Mesothelial cell of epicardium (in vitro differentiated cells): ENCODE results near the gene FOS. TPM values are rescaled to one million over a fixed set of nuclear protein-coding genes. Genes with fewer than 3 reads are reported as not detected.

ENCODE experiments used
- DNase-seq, 2 experiments: peaks; one replicate each; pipeline ENCODE4 v3.0.0; 2021; ENCODE audit warnings: low spot score in 2 of 2; ENCODE audit not compliant: unreplicated experiment in 2 of 2
- H3K27ac Mint-ChIP-seq: 2 replicates; pipeline ENCODE4 v1.8.0; 2021; ENCODE audit warnings: mixed read lengths
- H3K27me3 Mint-ChIP-seq: 2 replicates; pipeline ENCODE4 v1.8.0; 2021; ENCODE audit warnings: low read depth, mixed read lengths
- H3K36me3 Mint-ChIP-seq: 2 replicates; pipeline ENCODE4 v1.8.0; 2021; ENCODE audit warnings: mixed read lengths
- H3K4me1 Mint-ChIP-seq: 2 replicates; pipeline ENCODE4 v1.8.0; 2021; ENCODE audit warnings: mixed read lengths
- H3K4me3 Mint-ChIP-seq: 2 replicates; pipeline ENCODE4 v1.8.0; 2021; ENCODE audit warnings: mild to moderate bottlenecking, moderate library complexity, mixed read lengths
- H3K9me3 Mint-ChIP-seq: 2 replicates; pipeline ENCODE4 v1.8.0; 2021; ENCODE audit warnings: mixed read lengths
- total RNA-seq: library from RNA; stranded (reverse); gene quantifications from 3 replicates; pipeline ENCODE4 v1.2.1, GENCODE V29; 2021
- TF ChIP-seq, protein P1 (sequence below): fragments of 200-600 bp; sonication (generic); IDR thresholded peaks from one replicate; pipeline ENCODE4 v1.5.0; 2021; ENCODE audit warnings: antibody characterized with exemption; ENCODE audit not compliant: unreplicated experiment

Gene FOS
- total RNA-seq, 1 donor from 2014 or later, result 789 TPM

DNA sequence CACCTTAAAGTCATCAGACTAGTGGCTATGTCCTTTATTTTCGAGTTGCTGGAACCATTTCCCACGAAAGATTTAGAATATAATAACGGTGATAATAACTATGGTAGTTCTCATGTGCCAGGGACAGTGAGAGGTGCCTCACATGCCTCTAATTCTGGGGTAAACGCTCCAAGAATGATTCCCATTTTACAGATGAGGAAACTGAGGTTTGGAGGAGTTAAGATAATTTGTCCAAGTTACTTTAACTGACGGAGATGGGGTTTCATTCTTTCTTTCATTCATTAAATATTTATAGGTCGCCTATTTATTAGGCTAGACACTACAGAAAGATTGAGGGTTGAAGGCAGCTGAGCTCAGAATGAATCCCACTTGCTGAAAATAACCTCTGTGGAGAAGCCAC lies 30.7 kb upstream of the FOS start:
- Mint-ChIP-seq H3K9me3 (no peaks in the 10 kb centered on the region), H3K27me3 (no peaks in the 10 kb centered on the region), H3K4me1 (peaks cover 6% of the 10 kb centered on the region), H3K36me3 (no peaks in the 10 kb centered on the region), H3K4me3 (no peak overlapping the region), H3K27ac (no peak overlapping the region)
- TF ChIP-seq, protein P1, sequence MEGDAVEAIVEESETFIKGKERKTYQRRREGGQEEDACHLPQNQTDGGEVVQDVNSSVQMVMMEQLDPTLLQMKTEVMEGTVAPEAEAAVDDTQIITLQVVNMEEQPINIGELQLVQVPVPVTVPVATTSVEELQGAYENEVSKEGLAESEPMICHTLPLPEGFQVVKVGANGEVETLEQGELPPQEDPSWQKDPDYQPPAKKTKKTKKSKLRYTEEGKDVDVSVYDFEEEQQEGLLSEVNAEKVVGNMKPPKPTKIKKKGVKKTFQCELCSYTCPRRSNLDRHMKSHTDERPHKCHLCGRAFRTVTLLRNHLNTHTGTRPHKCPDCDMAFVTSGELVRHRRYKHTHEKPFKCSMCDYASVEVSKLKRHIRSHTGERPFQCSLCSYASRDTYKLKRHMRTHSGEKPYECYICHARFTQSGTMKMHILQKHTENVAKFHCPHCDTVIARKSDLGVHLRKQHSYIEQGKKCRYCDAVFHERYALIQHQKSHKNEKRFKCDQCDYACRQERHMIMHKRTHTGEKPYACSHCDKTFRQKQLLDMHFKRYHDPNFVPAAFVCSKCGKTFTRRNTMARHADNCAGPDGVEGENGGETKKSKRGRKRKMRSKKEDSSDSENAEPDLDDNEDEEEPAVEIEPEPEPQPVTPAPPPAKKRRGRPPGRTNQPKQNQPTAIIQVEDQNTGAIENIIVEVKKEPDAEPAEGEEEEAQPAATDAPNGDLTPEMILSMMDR, result no peak
- DNase-seq, result no peak

DNA sequence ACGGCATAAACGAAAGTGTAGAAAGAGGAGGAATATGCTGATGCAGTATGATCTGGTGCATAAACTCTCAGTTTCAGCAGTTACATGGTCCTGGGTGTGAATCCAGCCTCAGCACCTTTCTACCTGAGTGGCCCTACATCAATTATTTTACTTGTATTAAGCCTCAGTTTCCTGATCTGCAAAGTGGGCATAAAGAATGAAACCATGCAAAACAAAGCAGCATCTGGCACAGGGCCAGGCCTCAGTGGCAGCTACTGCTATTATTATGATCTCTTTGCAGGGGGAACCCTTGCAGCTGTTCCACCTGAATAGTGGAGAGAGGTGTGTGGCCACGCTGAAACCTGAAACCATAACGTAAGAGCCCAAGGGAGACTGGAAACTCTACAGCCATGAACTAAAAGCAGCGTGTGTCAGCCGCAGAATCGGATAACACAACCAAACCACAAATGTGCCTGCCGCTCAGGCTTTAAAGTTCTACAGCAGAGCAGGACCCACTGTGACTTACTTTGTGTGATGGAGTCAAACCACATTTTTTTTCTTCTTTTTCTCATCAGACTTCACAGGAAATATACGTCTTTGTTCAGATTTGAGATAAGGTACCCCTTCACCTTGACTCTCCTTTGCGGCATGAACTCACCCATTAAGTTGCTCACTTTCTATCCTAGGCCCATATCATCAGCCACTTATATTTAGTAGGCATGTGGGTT lies 29.2 kb upstream of the FOS start:
- peak overlapping the region; percentile 57 for H3K27ac Mint-ChIP-seq
- no peak for DNase-seq

DNA sequence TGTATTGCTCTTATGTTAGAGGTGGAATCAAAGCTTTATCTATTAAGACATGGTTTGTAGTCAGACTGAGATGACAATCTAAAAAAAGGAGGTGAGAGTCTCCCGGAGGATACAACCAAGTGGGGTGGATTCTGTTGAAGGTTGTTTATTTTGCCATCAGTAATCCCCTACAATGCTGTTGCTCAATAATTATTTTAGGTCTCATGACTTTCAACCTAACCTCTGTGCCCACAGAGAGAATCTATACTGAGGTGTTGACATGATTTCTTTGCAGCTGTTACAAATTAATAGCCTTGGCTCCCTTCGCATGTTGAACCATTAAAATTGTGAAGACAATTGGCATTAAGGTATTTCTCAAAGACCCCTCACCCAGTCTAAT lies 28.7 kb upstream of the FOS start:
- H3K4me1 Mint-ChIP-seq, result peaks cover 16% of the 10 kb centered on the region
- H3K27me3 Mint-ChIP-seq, result no peaks in the 10 kb centered on the region
- no peaks in the 10 kb centered on the region for H3K9me3 Mint-ChIP-seq
- TF ChIP-seq, protein P1, result no peak
- DNase-seq, result no peak
- H3K27ac Mint-ChIP-seq, result peak overlapping the region; percentile 57
- H3K36me3 Mint-ChIP-seq, result no peaks in the 10 kb centered on the region
- no peak overlapping the region for H3K4me3 Mint-ChIP-seq

More for the DNA sequence above, 29.2 kb upstream of the FOS start:
- no peaks in the 10 kb centered on the region for H3K9me3 Mint-ChIP-seq
- H3K27me3 Mint-ChIP-seq, result no peaks in the 10 kb centered on the region
- H3K36me3 Mint-ChIP-seq, result no peaks in the 10 kb centered on the region
- TF ChIP-seq, protein P1, result no peak
- H3K4me3 Mint-ChIP-seq, result no peak overlapping the region
- peaks cover 11% of the 10 kb centered on the region for H3K4me1 Mint-ChIP-seq

DNA sequence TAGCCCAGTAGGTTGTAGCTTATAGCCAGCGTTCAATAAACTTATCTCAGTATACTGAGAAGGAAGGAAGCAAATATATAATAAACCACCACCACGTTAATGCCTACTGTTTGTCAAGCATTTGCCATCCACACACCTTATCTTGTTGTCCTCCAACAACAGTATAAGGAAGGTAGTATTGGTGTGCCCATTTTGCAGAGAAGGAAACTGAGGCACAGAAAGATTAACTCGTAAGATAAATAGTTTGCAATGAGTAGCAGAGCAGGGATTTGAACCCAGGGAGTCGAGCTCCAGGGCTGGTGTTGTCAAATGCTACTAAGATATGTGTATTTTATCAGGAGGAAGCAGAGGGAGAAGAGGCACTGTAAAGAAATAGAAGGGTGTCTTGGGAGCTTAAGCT lies 27.8 kb upstream of the FOS start:
- TF ChIP-seq, protein P1, result no peak
- Mint-ChIP-seq H3K9me3 (no peaks in the 10 kb centered on the region), H3K4me1 (peaks cover 21% of the 10 kb centered on the region), H3K27me3 (no peaks in the 10 kb centered on the region), H3K27ac (no peak overlapping the region), H3K36me3 (no peaks in the 10 kb centered on the region), H3K4me3 (no peak overlapping the region)
- no peak for DNase-seq

DNA sequence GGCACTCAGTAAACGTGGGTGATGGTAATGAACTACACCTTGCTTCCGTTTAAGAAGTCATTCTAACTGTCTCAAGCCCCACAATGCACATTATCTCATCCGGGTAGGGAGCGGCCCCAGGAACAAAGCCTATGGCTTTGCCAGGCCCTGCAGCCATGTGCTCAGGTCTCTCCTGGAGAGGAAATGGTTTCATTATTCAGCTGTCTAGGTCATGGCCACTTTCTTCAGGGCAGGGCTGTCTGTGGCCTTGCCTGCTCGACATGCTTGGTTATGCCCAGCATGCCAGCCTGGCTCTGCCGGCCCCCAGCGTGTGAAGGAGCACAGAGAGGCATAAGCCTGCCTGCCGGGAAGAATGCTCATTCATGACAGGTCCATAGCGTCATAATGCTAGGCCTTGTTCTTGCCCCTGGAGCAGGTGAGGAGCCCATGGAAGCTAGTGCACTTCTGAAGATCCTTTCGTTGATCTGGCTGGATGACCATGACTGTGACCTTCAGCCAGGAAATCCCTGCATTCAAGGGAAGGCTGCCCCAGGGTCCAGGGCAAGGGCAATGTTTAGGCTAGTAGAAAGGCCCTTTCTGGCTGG lies 26.3 kb upstream of the FOS start:
- no peaks in the 10 kb centered on the region for H3K9me3 Mint-ChIP-seq
- no peak overlapping the region for H3K4me3 Mint-ChIP-seq
- no peaks in the 10 kb centered on the region for H3K27me3 Mint-ChIP-seq
- peaks cover 29% of the 10 kb centered on the region for H3K4me1 Mint-ChIP-seq
- DNase-seq, result no peak
- TF ChIP-seq, protein P1, result no peak
- no peaks in the 10 kb centered on the region for H3K36me3 Mint-ChIP-seq
- no peak overlapping the region for H3K27ac Mint-ChIP-seq
